Keratinocyte (primary cell): ENCODE results near the gene DNAJC25. TPM values are rescaled to one million over a fixed set of nuclear protein-coding genes. Genes with fewer than 3 reads are reported as not detected.

ENCODE experiments used
- DNase-seq: peaks from one replicate; pipeline ENCODE4 v3.0.0-alpha.2; 2011; ENCODE audit warnings: low read depth, missing footprints, low spot score
- FAIRE-seq: peaks from 2 replicates; lab custom pipeline; 2011; peaks lifted over from hg19 to GRCh38; lab: Jason Lieb, UNC
- H2AFZ ChIP-seq: 2 replicates; pipeline ENCODE4 v1.6.0; 2012; ENCODE audit warnings: low read length, control low read depth, inconsistent platforms; ENCODE audit not compliant: control insufficient read depth
- H3K27ac ChIP-seq: 2 replicates; pipeline ENCODE4 v1.5.1; 2011; ENCODE audit warnings: low read length; ENCODE audit not compliant: control insufficient read depth, insufficient read depth
- H3K27me3 ChIP-seq: 3 replicates; pipeline ENCODE4 v1.6.0; 2011; ENCODE audit warnings: low read length; ENCODE audit not compliant: control insufficient read depth, insufficient read depth; ENCODE audit errors: extremely low read depth
- H3K36me3 ChIP-seq, 2 experiments: 2 replicates in 1 of 2; 3 replicates in 1 of 2; pipeline ENCODE4 v1.5.1; 2011; ENCODE audit warnings: low read length in 2 of 2, mild to moderate bottlenecking in 1 of 2; ENCODE audit not compliant: control insufficient read depth in 2 of 2, insufficient read depth in 2 of 2; ENCODE audit errors: extremely low read depth in 1 of 2
- H3K4me1 ChIP-seq: 3 replicates; pipeline ENCODE4 v1.5.1; 2011; ENCODE audit warnings: low read length; ENCODE audit not compliant: control insufficient read depth, insufficient read depth; ENCODE audit errors: extremely low read depth
- H3K4me2 ChIP-seq: 3 replicates; pipeline ENCODE4 v1.6.0; 2011; ENCODE audit warnings: low read depth, low read length; ENCODE audit not compliant: control insufficient read depth, insufficient read depth; ENCODE audit errors: extremely low read depth
- H3K4me3 ChIP-seq, 3 experiments: fragments of 200-600 bp in 1 of 3; sonication (generic) in 1 of 3; 2 replicates in 2 of 3; 3 replicates in 1 of 3; pipeline ENCODE4 v1.5.1; 2011 to 2016; ENCODE audit warnings: low read length in 3 of 3, mild to moderate bottlenecking in 3 of 3, control low read depth in 2 of 3, inconsistent platforms in 1 of 3, low read depth in 1 of 3, mixed read lengths in 1 of 3, mixed run types in 1 of 3, moderate library complexity in 1 of 3; ENCODE audit not compliant: control insufficient read depth in 2 of 3, insufficient read depth in 2 of 3; ENCODE audit errors: extremely low read depth in 1 of 3
- H3K79me2 ChIP-seq: 2 replicates; pipeline ENCODE4 v1.6.0; 2012; ENCODE audit warnings: low read length; ENCODE audit not compliant: control insufficient read depth, insufficient read depth
- H3K9ac ChIP-seq: 3 replicates; pipeline ENCODE4 v1.6.0; 2011; ENCODE audit warnings: low read length; ENCODE audit not compliant: control insufficient read depth, insufficient read depth; ENCODE audit errors: extremely low read depth
- H3K9me1 ChIP-seq: 3 replicates; pipeline ENCODE4 v1.6.0; 2011; ENCODE audit warnings: low read length; ENCODE audit not compliant: control insufficient read depth, insufficient read depth; ENCODE audit errors: extremely low read depth
- H3K9me3 ChIP-seq: 2 replicates; pipeline ENCODE4 v1.5.1; 2012; ENCODE audit warnings: low read depth, low read length; ENCODE audit not compliant: control insufficient read depth
- H4K20me1 ChIP-seq: 3 replicates; pipeline ENCODE4 v1.6.0; 2011; ENCODE audit warnings: low read length; ENCODE audit not compliant: control insufficient read depth, insufficient read depth; ENCODE audit errors: extremely low read depth
- EZH2 ChIP-seq: IDR thresholded peaks from one replicate; pipeline ENCODE4 v1.6.1; 2012; ENCODE audit warnings: inconsistent platforms, mild to moderate bottlenecking, low read length, moderate library complexity
- dilution Hi-C: fragments of 300-500 bp; cut with MboI; formaldehyde crosslinking; loops from one replicate; pipeline ENCODE4 v1.7.0; 2020; ENCODE audit warnings: low sequenced_read_pairs; ENCODE audit not compliant: extremely low pct_ligation_motif_present
- polyA plus RNA-seq, 5 experiments: library from polyadenylated mRNA; depleted of rRNA in 3 of 5; stranded (reverse) in 3 of 5; stranded (forward) in 1 of 5; unstranded in 1 of 5; fragments of >200 nt; gene quantifications; 1 replicate in 1 of 5; 2 replicates in 3 of 5; 3 replicates in 1 of 5; pipeline versions ENCODE4 v1.2.1 to v1.2.3, GENCODE V29; 2011 to 2012; ENCODE audit warnings: missing spikeins in 2 of 5, low read depth in 1 of 5, low replicate concordance in 1 of 5
- TF ChIP-seq, protein P1 (sequence below), 3 experiments: IDR thresholded peaks in 1 of 3; conservative IDR thresholded peaks in 1 of 3; optimal IDR thresholded peaks in 1 of 3; 2 replicates in 2 of 3; 3 replicates in 1 of 3; pipeline versions ENCODE3 to v1.5.1; 2011; ENCODE audit warnings: low read length in 3 of 3, mild to moderate bottlenecking in 3 of 3, moderate library complexity in 2 of 3, control low read depth in 1 of 3, inconsistent platforms in 1 of 3; ENCODE audit not compliant: insufficient read depth in 2 of 3; ENCODE audit errors: extremely low read depth in 1 of 3

Gene DNAJC25
- polyA plus RNA-seq, 1 donor (not counting 4 experiments of a cell fraction or from before 2014, with no cell fraction given) = 7.3 TPM

DNA sequence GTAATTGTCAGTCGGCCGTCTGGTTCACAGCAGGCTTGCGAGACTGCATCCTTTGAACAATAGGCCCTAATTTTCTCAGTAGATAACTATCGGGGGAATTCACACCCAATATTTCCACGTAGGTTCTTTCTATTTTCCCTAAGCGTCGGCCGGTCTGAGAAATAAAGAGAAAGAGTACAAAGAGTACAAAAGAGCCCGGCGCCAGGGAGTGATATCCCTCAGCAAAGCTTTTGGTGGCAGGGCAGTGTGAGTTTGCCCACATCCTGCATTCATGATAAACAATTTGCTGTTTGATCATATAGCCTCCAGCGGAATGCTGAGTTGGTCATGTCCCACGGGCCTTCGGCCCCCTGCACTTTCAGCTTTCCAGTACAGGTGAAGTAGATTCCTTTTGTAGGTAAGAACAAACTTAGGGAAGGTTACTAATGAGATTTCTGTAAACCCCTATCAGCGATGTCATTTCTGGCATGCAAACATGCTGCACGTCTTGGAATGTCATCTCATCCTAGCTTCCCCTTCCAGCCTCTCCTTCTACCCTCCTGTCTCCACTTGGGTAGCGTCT lies 27.0 kb upstream of the DNAJC25 start:
- FAIRE-seq = no peak
- no peak overlapping the region for H3K27ac ChIP-seq

DNA sequence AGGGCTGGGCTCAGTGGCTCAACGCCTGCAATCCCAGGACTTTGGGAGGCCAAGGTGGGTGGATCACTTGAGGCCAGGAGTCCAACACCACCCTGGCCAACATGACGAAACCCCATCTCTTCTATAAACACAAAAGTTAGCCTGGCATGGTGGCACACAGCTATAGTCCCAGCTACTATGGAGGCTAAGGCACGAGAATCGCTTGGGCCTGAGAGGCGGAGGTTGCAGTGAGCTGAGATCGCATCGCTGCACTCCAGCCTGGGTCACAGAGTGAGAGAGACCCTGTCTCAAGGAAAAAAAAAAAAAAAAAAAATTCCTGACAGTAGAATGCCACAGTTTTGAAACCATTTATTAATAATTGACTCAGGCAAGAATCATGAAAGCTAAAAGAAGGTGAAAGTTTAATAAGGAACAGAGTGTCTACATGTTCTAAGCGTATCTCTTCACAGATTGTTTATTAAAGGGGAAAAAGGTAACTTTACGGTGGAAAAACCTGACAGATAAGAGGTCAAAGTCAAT lies 26.0 kb upstream of the DNAJC25 start:
- H3K4me3 ChIP-seq = no peak overlapping the region
- H3K9me3 ChIP-seq = no peaks in the 10 kb centered on the region
- H3K4me2 ChIP-seq = no peak overlapping the region
- H3K9ac ChIP-seq = no peak overlapping the region
- no peak for DNase-seq
- TF ChIP-seq EZH2 = no peak
- TF ChIP-seq, protein P1, sequence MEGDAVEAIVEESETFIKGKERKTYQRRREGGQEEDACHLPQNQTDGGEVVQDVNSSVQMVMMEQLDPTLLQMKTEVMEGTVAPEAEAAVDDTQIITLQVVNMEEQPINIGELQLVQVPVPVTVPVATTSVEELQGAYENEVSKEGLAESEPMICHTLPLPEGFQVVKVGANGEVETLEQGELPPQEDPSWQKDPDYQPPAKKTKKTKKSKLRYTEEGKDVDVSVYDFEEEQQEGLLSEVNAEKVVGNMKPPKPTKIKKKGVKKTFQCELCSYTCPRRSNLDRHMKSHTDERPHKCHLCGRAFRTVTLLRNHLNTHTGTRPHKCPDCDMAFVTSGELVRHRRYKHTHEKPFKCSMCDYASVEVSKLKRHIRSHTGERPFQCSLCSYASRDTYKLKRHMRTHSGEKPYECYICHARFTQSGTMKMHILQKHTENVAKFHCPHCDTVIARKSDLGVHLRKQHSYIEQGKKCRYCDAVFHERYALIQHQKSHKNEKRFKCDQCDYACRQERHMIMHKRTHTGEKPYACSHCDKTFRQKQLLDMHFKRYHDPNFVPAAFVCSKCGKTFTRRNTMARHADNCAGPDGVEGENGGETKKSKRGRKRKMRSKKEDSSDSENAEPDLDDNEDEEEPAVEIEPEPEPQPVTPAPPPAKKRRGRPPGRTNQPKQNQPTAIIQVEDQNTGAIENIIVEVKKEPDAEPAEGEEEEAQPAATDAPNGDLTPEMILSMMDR (optimal IDR thresholded peaks at IDR 0.05 in 1 of 3, IDR thresholded peaks at IDR 0.05 in 1 of 3, conservative IDR thresholded peaks at IDR 0.05 in 1 of 3; ENCODE audit: extremely low read depth in 1 of 3, insufficient read depth in 2 of 3, low read length in 3 of 3) = no peak
- dilution Hi-C loops = no loop called here
- H3K27ac ChIP-seq = no peak overlapping the region
- no peak overlapping the region for H2AFZ ChIP-seq
- H3K27me3 ChIP-seq = no peaks in the 10 kb centered on the region
- H4K20me1 ChIP-seq = no peaks in the 10 kb centered on the region
- no peaks in the 10 kb centered on the region for H3K9me1 ChIP-seq
- H3K4me1 ChIP-seq = peaks cover 11% of the 10 kb centered on the region
- no peaks in the 10 kb centered on the region for H3K79me2 ChIP-seq
- FAIRE-seq = no peak
- H3K36me3 ChIP-seq = no peaks in the 10 kb centered on the region

More for the DNA sequence above, 27.0 kb upstream of the DNAJC25 start:
- H3K9me1 ChIP-seq = no peaks in the 10 kb centered on the region
- no peaks in the 10 kb centered on the region for H3K9me3 ChIP-seq
- TF ChIP-seq, protein P1 (optimal IDR thresholded peaks at IDR 0.05 in 1 of 3, IDR thresholded peaks at IDR 0.05 in 1 of 3, conservative IDR thresholded peaks at IDR 0.05 in 1 of 3; ENCODE audit: extremely low read depth in 1 of 3, insufficient read depth in 2 of 3, low read length in 3 of 3) = no peak
- TF ChIP-seq EZH2 = no peak
- no peak for DNase-seq
- H2AFZ ChIP-seq = no peak overlapping the region
- peaks cover 9% of the 10 kb centered on the region for H3K4me1 ChIP-seq
- no peaks in the 10 kb centered on the region for H3K27me3 ChIP-seq
- dilution Hi-C loops = no loop called here
- no peak overlapping the region for H3K4me3 ChIP-seq
- H3K36me3 ChIP-seq = no peaks in the 10 kb centered on the region
- H3K4me2 ChIP-seq = no peak overlapping the region
- no peaks in the 10 kb centered on the region for H4K20me1 ChIP-seq
- H3K9ac ChIP-seq = no peak overlapping the region
- H3K79me2 ChIP-seq = no peaks in the 10 kb centered on the region
